ENCODE data around the gene SLC34A3.
A peak's percentile ranks its signal among the peaks of the same experiment; 100 is the strongest.

SLC34A3 gene

GRCh38 chr9:137243626-137244485, 13.2 kb downstream of the SLC34A3 start:
- peak in 1 of 2 experiments; percentile 48 for DNase-seq (ENCODE audit: low read depth in 1 of 2, low spot score in 1 of 2)
- Histone ChIP-seq H3K27ac (replicated peaks) (no peak overlapping the region), H3K4me3 (replicated peaks; ENCODE audit: insufficient read depth, low read length) (no peak overlapping the region), H3K27me3 (ENCODE audit: insufficient read depth, poor library complexity, severe bottlenecking) (no peaks in the 10 kb centered on the region)
- TF ChIP-seq POLR2AphosphoS5 (IDR thresholded peaks at IDR 0.05; ENCODE audit: low read depth): peak; percentile 80
- no peak for TF ChIP-seq REST (IDR thresholded peaks at IDR 0.05; ENCODE audit: insufficient replicate concordance, low read depth)
- TF ChIP-seq GABPA (IDR thresholded peaks at IDR 0.05; ENCODE audit: low read depth): peak; percentile 40; the same call in 1 of the 2 replicates

- H3K27ac ChIP-seq (replicated peaks): no peak overlapping the region
- no peak overlapping the region for H3K4me3 ChIP-seq (replicated peaks; ENCODE audit: insufficient read depth, low read length)
- no peaks in the 10 kb centered on the region for H3K27me3 ChIP-seq (ENCODE audit: insufficient read depth, poor library complexity, severe bottlenecking)
- TF ChIP-seq POLR2AphosphoS5 (IDR thresholded peaks at IDR 0.05; ENCODE audit: low read depth) (no peak), SPI1 (IDR thresholded peaks at IDR 0.05; ENCODE audit: borderline replicate concordance, low read depth) (no peak), REST (IDR thresholded peaks at IDR 0.05; ENCODE audit: insufficient replicate concordance, low read depth) (no peak), GABPA (IDR thresholded peaks at IDR 0.05; ENCODE audit: low read depth) (no peak), CTCF (IDR thresholded peaks at IDR 0.05; ENCODE audit: insufficient read depth, low read length) (no peak)
- no peak for DNase-seq (ENCODE audit: low read depth in 1 of 2, low spot score in 1 of 2)
Measured at GRCh38 chr9:137244486-137245449, 14.1 kb downstream of the SLC34A3 start.

- Histone ChIP-seq H3K27ac (replicated peaks) (no peak overlapping the region), H3K4me3 (replicated peaks; ENCODE audit: insufficient read depth, low read length) (no peak overlapping the region), H3K27me3 (ENCODE audit: insufficient read depth, poor library complexity, severe bottlenecking) (no peaks in the 10 kb centered on the region)
- DNase-seq (ENCODE audit: low read depth in 1 of 2, low spot score in 1 of 2): no peak
- TF ChIP-seq REST (IDR thresholded peaks at IDR 0.05; ENCODE audit: insufficient replicate concordance, low read depth): no peak
- TF ChIP-seq CTCF (IDR thresholded peaks at IDR 0.05; ENCODE audit: insufficient read depth, low read length): no peak
- no peak for TF ChIP-seq POLR2AphosphoS5 (IDR thresholded peaks at IDR 0.05; ENCODE audit: low read depth)
- TF ChIP-seq GABPA (IDR thresholded peaks at IDR 0.05; ENCODE audit: low read depth): no peak
- TF ChIP-seq SPI1 (IDR thresholded peaks at IDR 0.05; ENCODE audit: borderline replicate concordance, low read depth): no peak
Measured at GRCh38 chr9:137245450-137246421, 15.0 kb downstream of the SLC34A3 start.

Measured in HL-60 (cell line).